Loucy (cell line): ENCODE measurements around the gene RAB11FIP3.

ENCODE experiments used
- H2AFZ ChIP-seq: fragments of 200-600 bp; sonication (generic); 2 replicates; pipeline ENCODE4 v1.6.0; 2016; ENCODE audit warnings: antibody characterized with exemption, mild to moderate bottlenecking, low read length, moderate library complexity
- H3F3A ChIP-seq: fragments of 200-600 bp; 2 replicates; pipeline ENCODE4 v1.6.0; 2016; ENCODE audit warnings: antibody characterized with exemption, low read depth, mild to moderate bottlenecking
- H3K27me3 ChIP-seq: fragments of 200-600 bp; sonication (generic); 2 replicates; pipeline ENCODE4 v1.6.1; 2014; ENCODE audit warnings: low read length, mild to moderate bottlenecking; ENCODE audit not compliant: insufficient read depth, poor library complexity, severe bottlenecking
- H3K36me3 ChIP-seq: fragments of 200-600 bp; sonication (generic); 2 replicates; pipeline ENCODE4 v1.6.1; 2016; ENCODE audit warnings: low read length; ENCODE audit not compliant: insufficient read depth
- H3K4me1 ChIP-seq: fragments of 200-600 bp; sonication (generic); 2 replicates; pipeline ENCODE4 v1.5.1; 2014; ENCODE audit warnings: low read length, mild to moderate bottlenecking; ENCODE audit not compliant: insufficient read depth, poor library complexity, severe bottlenecking
- H3K4me2 ChIP-seq: fragments of 200-600 bp; sonication (generic); 2 replicates; pipeline ENCODE4 v1.6.0; 2014; ENCODE audit warnings: antibody characterized with exemption, low read length, low read depth, mild to moderate bottlenecking; ENCODE audit not compliant: poor library complexity, severe bottlenecking
- H3K4me3 ChIP-seq: fragments of 200-600 bp; sonication (generic); 2 replicates; pipeline ENCODE4 v1.5.1; 2014; ENCODE audit warnings: low read length, mild to moderate bottlenecking, mixed read lengths; ENCODE audit not compliant: poor library complexity, severe bottlenecking
- H3K79me2 ChIP-seq: fragments of 200-600 bp; sonication (generic); 2 replicates; pipeline ENCODE4 v1.6.1; 2014; ENCODE audit warnings: low read length; ENCODE audit not compliant: insufficient read depth
- H3K9ac ChIP-seq: fragments of 200-600 bp; sonication (generic); 2 replicates; pipeline ENCODE4 v1.6.0; 2014; ENCODE audit warnings: mild to moderate bottlenecking, low read depth, low read length, moderate library complexity; ENCODE audit not compliant: poor library complexity, severe bottlenecking
- H3K9me2 ChIP-seq: fragments of 200-600 bp; sonication (generic); replicated peaks from 2 replicates; pipeline ENCODE4 v1.6.1; 2016; ENCODE audit warnings: low read depth, low read length, mixed read lengths
- H3K9me3 ChIP-seq: fragments of 200-600 bp; sonication (generic); 2 replicates; pipeline ENCODE4 v1.6.1; 2014; ENCODE audit warnings: mild to moderate bottlenecking, antibody characterized with exemption, low read length, low read depth; ENCODE audit not compliant: insufficient read depth
- H4K20me1 ChIP-seq: fragments of 200-600 bp; sonication (generic); 2 replicates; pipeline ENCODE4 v1.6.0; 2014; ENCODE audit warnings: antibody characterized with exemption, low read length, mild to moderate bottlenecking; ENCODE audit not compliant: insufficient read depth, poor library complexity, severe bottlenecking
- CTCF ChIP-seq: fragments of 200-600 bp; sonication (generic); conservative IDR thresholded peaks from 2 replicates; pipeline ENCODE4 v1.5.1; 2014; ENCODE audit warnings: mild to moderate bottlenecking, antibody characterized with exemption, low read length
- EZH2phosphoT487 ChIP-seq: fragments of 200-600 bp; IDR thresholded peaks from 2 replicates; pipeline ENCODE4 v1.6.1; 2018; ENCODE audit warnings: antibody characterized with exemption, mild to moderate bottlenecking, moderate library complexity, borderline replicate concordance

RAB11FIP3 gene

GRCh38 chr16:533391-534123 is 108.1 kb downstream of the RAB11FIP3 start:
- no peak for TF ChIP-seq EZH2phosphoT487
- no peaks in the 10 kb centered on the region for H3K9me2 ChIP-seq
- peaks cover 13% of the 10 kb centered on the region for H4K20me1 ChIP-seq
- no peak overlapping the region for H3K4me3 ChIP-seq
- no peak overlapping the region for H3K4me2 ChIP-seq
- no peak overlapping the region for H2AFZ ChIP-seq
- H3K4me1 ChIP-seq = peaks cover 3% of the 10 kb centered on the region
- no peak overlapping the region for H3K9ac ChIP-seq
- peaks cover 45% of the 10 kb centered on the region for H3K79me2 ChIP-seq
- no peaks in the 10 kb centered on the region for H3K27me3 ChIP-seq
- no peaks in the 10 kb centered on the region for H3F3A ChIP-seq
- H3K9me3 ChIP-seq = no peaks in the 10 kb centered on the region
- H3K36me3 ChIP-seq = no peaks in the 10 kb centered on the region

GRCh38 chr16:534135-534534 is 108.7 kb downstream of the RAB11FIP3 start:
- H3K4me2 ChIP-seq = no peak overlapping the region
- H3F3A ChIP-seq = no peaks in the 10 kb centered on the region
- no peak overlapping the region for H3K9ac ChIP-seq
- no peaks in the 10 kb centered on the region for H3K9me3 ChIP-seq
- no peaks in the 10 kb centered on the region for H3K27me3 ChIP-seq
- no peaks in the 10 kb centered on the region for H3K4me1 ChIP-seq
- TF ChIP-seq EZH2phosphoT487 = no peak
- TF ChIP-seq CTCF = no peak
- H4K20me1 ChIP-seq = peaks cover 13% of the 10 kb centered on the region
- no peak overlapping the region for H3K4me3 ChIP-seq
- no peak overlapping the region for H2AFZ ChIP-seq
- no peaks in the 10 kb centered on the region for H3K36me3 ChIP-seq
- H3K79me2 ChIP-seq = peaks cover 39% of the 10 kb centered on the region
- no peaks in the 10 kb centered on the region for H3K9me2 ChIP-seq

GRCh38 chr16:534856-535445 is 109.5 kb downstream of the RAB11FIP3 start:
- Histone ChIP-seq H3F3A (no peaks in the 10 kb centered on the region), H4K20me1 (peaks cover 5% of the 10 kb centered on the region), H3K79me2 (peaks cover 31% of the 10 kb centered on the region), H3K4me1 (no peaks in the 10 kb centered on the region), H2AFZ (no peak overlapping the region), H3K27me3 (no peaks in the 10 kb centered on the region), H3K9me2 (no peaks in the 10 kb centered on the region), H3K4me2 (no peak overlapping the region), H3K36me3 (no peaks in the 10 kb centered on the region), H3K9me3 (no peaks in the 10 kb centered on the region), H3K4me3 (no peak overlapping the region), H3K9ac (no peak overlapping the region)
- no peak for TF ChIP-seq EZH2phosphoT487
- no peak for TF ChIP-seq CTCF
